Nephron (organoid): ENCODE results near the gene TMTC2.

Experiments used
- H3K27ac Mint-ChIP-seq, 3 experiments: 2 replicates each; pipeline ENCODE4 v1.8.0; 2020; ENCODE audit warnings: mixed read lengths in 3 of 3, mild to moderate bottlenecking in 2 of 3, moderate library complexity in 1 of 3
- H3K27me3 Mint-ChIP-seq: 2 replicates; pipeline ENCODE4 v1.8.0; 2021; ENCODE audit warnings: low read depth, mild to moderate bottlenecking, moderate library complexity, mixed read lengths
- H3K36me3 Mint-ChIP-seq: 2 replicates; pipeline ENCODE4 v1.8.0; 2020; ENCODE audit warnings: low read depth, mixed read lengths
- H3K4me1 Mint-ChIP-seq: 2 replicates; pipeline ENCODE4 v1.8.0; 2020; ENCODE audit warnings: mixed read lengths
- H3K4me3 Mint-ChIP-seq, 3 experiments: 2 replicates each; pipeline ENCODE4 v1.8.0; 2020; ENCODE audit warnings: mild to moderate bottlenecking in 3 of 3, mixed read lengths in 3 of 3, moderate library complexity in 2 of 3
- H3K9me3 Mint-ChIP-seq: 2 replicates; pipeline ENCODE4 v1.8.0; 2020; ENCODE audit warnings: mixed read lengths
- CTCF ChIP-seq, 3 experiments: fragments of 200-600 bp; sonication (generic); IDR thresholded peaks; one replicate each; pipeline ENCODE4 v1.5.0; 2021; ENCODE audit warnings: antibody characterized with exemption in 3 of 3; ENCODE audit not compliant: unreplicated experiment in 3 of 3

Gene TMTC2

GRCh38 chr12:82832981-82833380, 146.3 kb downstream of the TMTC2 start:
- TF ChIP-seq CTCF (IDR thresholded peaks at IDR 0.05; ENCODE audit: unreplicated experiment in 3 of 3): no peak
- Mint-ChIP-seq H3K9me3 (no peaks in the 10 kb centered on the region), H3K36me3 (peaks cover 14% of the 10 kb centered on the region), H3K27ac (peak overlapping the region; percentile 28 to 58 (median 57)), H3K4me3 (no peak overlapping the region), H3K4me1 (peaks cover 24% of the 10 kb centered on the region), H3K27me3 (no peaks in the 10 kb centered on the region)

GRCh38 chr12:82833481-82833880, 146.8 kb downstream of the TMTC2 start:
- H3K36me3 Mint-ChIP-seq: peaks cover 14% of the 10 kb centered on the region
- H3K4me1 Mint-ChIP-seq: peaks cover 29% of the 10 kb centered on the region
- H3K9me3 Mint-ChIP-seq: no peaks in the 10 kb centered on the region
- H3K27ac Mint-ChIP-seq: peak overlapping the region in 2 of 3 experiments; percentile 33 to 57
- H3K27me3 Mint-ChIP-seq: no peaks in the 10 kb centered on the region
- no peak for TF ChIP-seq CTCF (IDR thresholded peaks at IDR 0.05; ENCODE audit: unreplicated experiment in 3 of 3)
- no peak overlapping the region for H3K4me3 Mint-ChIP-seq

GRCh38 chr12:82835217-82835616, 148.5 kb downstream of the TMTC2 start:
- Mint-ChIP-seq H3K27me3 (no peaks in the 10 kb centered on the region), H3K36me3 (peaks cover 11% of the 10 kb centered on the region), H3K4me3 (no peak overlapping the region), H3K4me1 (peaks cover 47% of the 10 kb centered on the region), H3K9me3 (no peaks in the 10 kb centered on the region), H3K27ac (peak overlapping the region in 1 of 3 experiments; percentile 15)
- no peak for TF ChIP-seq CTCF (IDR thresholded peaks at IDR 0.05; ENCODE audit: unreplicated experiment in 3 of 3)

- Mint-ChIP-seq H3K27ac (peak overlapping the region; percentile 5 to 44 (median 42)), H3K4me3 (no peak overlapping the region), H3K27me3 (no peaks in the 10 kb centered on the region), H3K4me1 (peaks cover 58% of the 10 kb centered on the region), H3K36me3 (peaks cover 11% of the 10 kb centered on the region), H3K9me3 (no peaks in the 10 kb centered on the region)
- no peak for TF ChIP-seq CTCF (IDR thresholded peaks at IDR 0.05; ENCODE audit: unreplicated experiment in 3 of 3)
These were observed 151.4 kb downstream of the TMTC2 start for GRCh38 chr12:82838131-82838551.

DNA sequence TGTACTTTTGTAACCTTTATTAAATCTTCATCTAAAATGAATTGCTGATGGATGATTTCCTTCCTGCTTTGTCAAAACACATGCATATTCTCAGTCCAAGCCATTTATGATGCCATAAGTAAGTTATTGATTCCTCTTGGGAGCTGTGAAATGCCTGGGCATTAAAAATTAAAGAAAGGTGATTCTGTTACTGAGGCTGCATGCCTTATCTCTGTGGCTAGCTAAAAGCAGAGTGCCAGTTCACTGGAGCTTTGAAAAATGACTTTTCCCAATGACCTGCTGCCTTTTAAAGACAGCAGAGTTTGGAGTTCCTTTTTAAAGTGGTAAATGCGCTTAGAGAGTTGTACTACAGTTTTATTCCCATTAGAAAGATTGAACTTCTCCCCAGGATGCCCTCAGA, 152.1 kb downstream of the TMTC2 start:
- H3K4me1 Mint-ChIP-seq: peaks cover 53% of the 10 kb centered on the region
- no peak overlapping the region for H3K4me3 Mint-ChIP-seq
- H3K27me3 Mint-ChIP-seq: no peaks in the 10 kb centered on the region
- H3K27ac Mint-ChIP-seq: peak overlapping the region in 2 of 3 experiments; percentile 5 to 48
- H3K9me3 Mint-ChIP-seq: no peaks in the 10 kb centered on the region
- H3K36me3 Mint-ChIP-seq: peaks cover 14% of the 10 kb centered on the region
- TF ChIP-seq CTCF (IDR thresholded peaks at IDR 0.05; ENCODE audit: unreplicated experiment in 3 of 3): no peak

GRCh38 chr12:82839796-82840195, 153.1 kb downstream of the TMTC2 start:
- H3K27me3 Mint-ChIP-seq: no peaks in the 10 kb centered on the region
- TF ChIP-seq CTCF (IDR thresholded peaks at IDR 0.05; ENCODE audit: unreplicated experiment in 3 of 3): no peak
- peaks cover 20% of the 10 kb centered on the region for H3K36me3 Mint-ChIP-seq
- no peaks in the 10 kb centered on the region for H3K9me3 Mint-ChIP-seq
- peaks cover 50% of the 10 kb centered on the region for H3K4me1 Mint-ChIP-seq
- no peak overlapping the region for H3K4me3 Mint-ChIP-seq
- peak overlapping the region; percentile 5 to 41 (median 8) for H3K27ac Mint-ChIP-seq
